Measurements from ENCODE around the gene MICAL3. TPM values are rescaled to one million over a fixed set of nuclear protein-coding genes. Genes with fewer than 3 reads are reported as not detected.
A peak's percentile ranks its signal among the peaks of the same experiment; 100 is the strongest.

The MICAL3 gene
- polyA plus RNA-seq, 3 donors, result 24.8 to 29.0 (median 27.6) TPM

DNA sequence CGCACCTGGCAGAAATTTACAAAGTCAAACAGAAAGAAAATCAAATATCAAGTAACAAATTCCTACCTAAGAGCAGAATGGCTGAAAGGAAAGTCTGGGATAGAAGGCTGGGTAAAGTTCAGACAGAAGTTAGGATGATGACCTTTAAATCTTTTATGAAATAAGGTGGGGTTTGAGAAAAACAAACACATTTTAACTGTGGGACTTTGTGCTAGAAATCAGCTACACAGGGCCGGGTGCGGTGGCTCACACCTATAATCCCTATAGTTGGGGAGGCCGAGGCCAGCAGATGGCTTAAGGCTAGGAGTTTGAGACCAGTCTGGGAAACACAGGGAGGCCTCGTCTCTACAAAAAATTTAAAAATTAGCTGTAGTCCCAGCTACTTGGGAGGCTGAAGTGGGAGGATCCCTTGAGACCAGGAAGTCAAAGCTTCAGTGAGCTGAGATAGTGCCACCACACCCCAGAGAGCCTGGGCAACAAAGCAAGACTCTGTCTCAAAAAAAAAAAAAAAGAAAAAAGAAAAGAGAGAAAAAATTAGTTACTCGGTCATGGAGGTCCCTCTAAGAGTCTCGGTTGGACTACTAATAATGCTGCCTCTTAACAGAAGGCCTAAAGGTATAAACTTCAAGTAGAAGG lies 130.3 kb downstream of the MICAL3 start:
- no peak for DNase-seq (ENCODE audit: low read depth in 3 of 3, low spot score in 2 of 3)

DNA sequence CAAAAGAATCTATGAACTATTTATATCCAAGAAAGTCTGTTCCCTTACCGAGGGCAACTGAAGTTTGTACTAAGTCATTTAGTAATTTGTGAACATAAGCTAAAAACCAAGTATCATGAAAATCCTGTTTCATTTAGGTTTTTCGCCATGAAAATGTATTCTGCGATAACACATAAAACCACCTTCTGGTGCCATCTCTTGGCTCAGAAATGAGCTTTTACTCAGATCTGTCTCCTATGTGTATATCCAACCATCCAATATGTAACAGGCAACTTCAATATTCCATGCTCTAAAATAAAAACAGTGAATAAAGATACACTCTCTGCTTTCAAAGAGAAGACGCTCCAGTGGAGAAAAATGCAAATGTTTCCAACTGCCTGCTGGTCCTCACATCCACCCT lies 132.0 kb downstream of the MICAL3 start:
- DNase-seq (ENCODE audit: low read depth in 3 of 3, low spot score in 2 of 3), result no peak

DNA sequence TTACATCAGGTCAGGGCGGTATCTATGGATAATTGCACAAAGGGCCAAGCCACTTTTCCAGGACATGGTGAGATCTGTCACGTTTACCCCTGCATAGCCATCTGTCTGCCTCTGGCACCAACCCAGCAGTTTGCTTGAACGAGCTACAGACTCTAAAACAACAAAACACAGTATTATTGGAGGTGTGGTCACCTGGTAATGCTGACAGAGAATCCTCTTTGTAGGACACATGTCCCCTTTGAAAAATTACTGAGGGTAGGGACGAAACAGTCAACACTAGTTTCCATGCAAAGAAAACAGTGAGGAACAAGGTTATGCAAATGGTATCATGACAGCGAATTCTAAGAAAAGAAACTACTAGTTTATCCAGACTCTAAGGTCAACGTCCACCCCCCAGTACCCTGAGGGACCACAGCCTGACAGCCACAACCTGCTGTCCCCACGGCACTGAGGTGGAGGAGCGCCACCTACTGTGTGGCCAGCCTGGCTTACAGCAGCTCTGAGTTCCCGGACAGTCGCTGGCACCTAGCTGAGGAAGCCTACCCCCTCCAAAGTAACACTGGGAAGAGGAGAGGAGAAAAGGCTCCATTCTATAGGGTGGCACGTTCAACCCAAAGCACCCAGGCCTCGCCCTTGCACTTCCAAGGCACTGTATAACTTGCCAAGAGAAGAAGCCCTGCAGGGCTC lies 132.7 kb downstream of the MICAL3 start:
- DNase-seq (ENCODE audit: low read depth in 3 of 3, low spot score in 2 of 3), result no peak

GRCh38 chr22:17890892-17891291 lies 133.5 kb downstream of the MICAL3 start:
- no peak for DNase-seq (ENCODE audit: low read depth in 3 of 3, low spot score in 2 of 3)

DNA sequence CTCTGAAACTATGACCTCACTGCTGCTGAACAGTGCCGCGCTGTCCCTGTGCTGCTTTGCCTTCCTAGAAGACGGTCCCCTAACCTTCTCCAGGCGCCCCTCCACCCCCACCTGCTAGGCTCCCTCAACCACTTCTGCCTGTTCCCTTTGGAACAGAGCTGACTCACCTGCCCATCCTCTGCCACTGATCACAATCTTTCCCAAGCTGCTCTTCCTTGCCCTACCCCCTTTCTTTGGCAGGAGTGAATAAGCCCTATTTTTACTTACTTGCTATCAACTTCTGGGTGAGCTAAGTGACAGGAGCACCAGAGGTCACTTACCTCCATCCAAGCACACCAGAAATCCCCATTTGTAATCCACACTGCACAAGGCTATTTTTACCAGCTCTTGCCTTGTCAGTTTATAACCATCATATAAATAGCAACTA lies 134.1 kb downstream of the MICAL3 start:
- DNase-seq (ENCODE audit: low read depth in 3 of 3, low spot score in 2 of 3), result no peak

- no peak for DNase-seq (ENCODE audit: low read depth in 3 of 3, low spot score in 2 of 3)
These were observed 135.5 kb downstream of the MICAL3 start for GRCh38 chr22:17888855-17889254.

- no peak for DNase-seq (ENCODE audit: low read depth in 3 of 3, low spot score in 2 of 3)
These were observed 135.9 kb downstream of the MICAL3 start for GRCh38 chr22:17888439-17888838.

- DNase-seq (ENCODE audit: low read depth in 3 of 3, low spot score in 2 of 3), result no peak
These were observed 139.5 kb downstream of the MICAL3 start for GRCh38 chr22:17884893-17885292.

DNA sequence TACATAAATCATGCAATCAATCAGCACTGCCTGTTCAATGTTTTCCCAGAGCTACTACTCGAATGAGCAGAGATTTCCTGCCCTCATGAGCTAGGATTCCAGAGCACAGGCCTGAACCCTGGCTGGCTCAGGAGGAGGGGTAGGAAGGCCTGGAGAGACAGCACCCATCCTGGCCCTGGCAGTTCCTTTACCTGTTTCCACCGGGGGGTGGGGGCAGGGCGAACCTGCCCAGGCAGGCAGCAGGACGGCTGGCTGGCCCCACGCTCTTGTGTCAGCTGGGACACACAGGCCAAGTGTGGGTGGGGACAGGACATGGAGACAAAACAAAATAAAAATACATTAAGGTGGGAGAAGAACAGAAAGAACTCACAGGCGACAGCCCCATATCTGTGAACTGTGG lies 140.3 kb downstream of the MICAL3 start:
- no peak for DNase-seq (ENCODE audit: low read depth in 3 of 3, low spot score in 2 of 3)

DNA sequence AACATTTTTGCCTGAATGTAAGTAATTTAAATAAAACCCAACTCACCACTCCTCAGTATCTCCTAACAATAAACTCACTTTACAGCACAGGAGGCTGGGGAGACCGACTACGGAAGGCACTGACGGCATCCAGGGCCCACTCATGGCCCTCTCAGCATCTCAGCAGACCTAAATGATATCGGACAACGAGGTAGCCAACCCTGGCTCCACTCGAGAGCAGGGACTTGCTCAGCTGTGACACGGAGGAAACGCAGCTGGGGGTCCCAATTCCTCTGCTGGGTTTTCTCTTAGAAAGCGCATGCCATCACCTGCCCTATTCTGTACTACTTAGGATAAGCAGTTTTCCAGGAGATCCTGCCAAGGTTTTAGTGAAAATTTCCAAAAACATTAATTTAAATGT lies 141.0 kb downstream of the MICAL3 start:
- no peak for DNase-seq (ENCODE audit: low read depth in 3 of 3, low spot score in 2 of 3)

- no peak for DNase-seq (ENCODE audit: low read depth in 3 of 3, low spot score in 2 of 3)
These were observed 141.6 kb downstream of the MICAL3 start for GRCh38 chr22:17882727-17883126.

GRCh38 chr22:17882162-17882561 lies 142.2 kb downstream of the MICAL3 start:
- no peak for DNase-seq (ENCODE audit: low read depth in 3 of 3, low spot score in 2 of 3)

DNA sequence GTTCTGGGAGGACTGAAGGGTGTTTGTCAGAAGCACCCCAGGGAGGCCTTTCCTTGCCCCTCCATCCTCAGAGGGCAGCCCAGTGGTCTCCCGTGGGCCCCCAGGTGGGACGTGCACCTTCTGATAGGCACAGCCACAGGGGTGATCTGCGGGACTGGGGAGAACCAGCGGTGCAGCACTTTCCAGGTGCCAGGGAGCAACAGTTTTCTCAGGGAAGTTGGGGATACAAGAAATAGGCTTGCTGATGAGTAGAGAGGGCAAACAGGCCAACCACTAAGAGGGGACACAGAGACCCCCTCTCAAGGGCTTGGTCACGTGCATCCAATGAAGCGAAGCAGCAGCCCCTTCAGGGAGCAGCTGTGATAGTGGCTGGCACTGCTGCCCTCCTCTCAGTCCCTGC lies 143.0 kb downstream of the MICAL3 start:
- no peak for DNase-seq (ENCODE audit: low read depth in 3 of 3, low spot score in 2 of 3)

- DNase-seq (ENCODE audit: low read depth in 3 of 3, low spot score in 2 of 3), result no peak
These were observed 143.9 kb downstream of the MICAL3 start for GRCh38 chr22:17880468-17880867.

GRCh38 chr22:17880020-17880419 lies 144.3 kb downstream of the MICAL3 start:
- no peak for DNase-seq (ENCODE audit: low read depth in 3 of 3, low spot score in 2 of 3)

DNA sequence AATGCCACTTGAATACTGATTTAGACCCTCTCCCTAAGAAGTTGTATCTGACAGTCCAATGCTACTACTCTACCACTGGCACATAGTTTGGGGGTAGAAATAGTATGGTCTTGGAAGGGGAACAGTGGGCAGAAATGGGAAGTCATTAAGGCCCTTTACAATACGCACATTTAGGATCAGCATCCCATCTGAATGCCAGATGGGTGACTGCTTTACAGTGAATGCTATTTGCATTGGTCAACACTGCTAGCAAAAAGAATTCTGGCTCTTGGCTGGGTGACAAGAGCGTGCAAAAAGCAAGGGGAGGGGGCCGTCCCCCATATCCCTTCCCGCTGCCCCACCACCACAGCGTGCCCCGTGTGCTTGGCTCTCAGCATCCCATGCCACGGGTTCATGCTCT lies 145.4 kb downstream of the MICAL3 start:
- no peak for DNase-seq (ENCODE audit: low read depth in 3 of 3, low spot score in 2 of 3)

GRCh38 chr22:17878186-17878694 lies 146.1 kb downstream of the MICAL3 start:
- no peak for DNase-seq (ENCODE audit: low read depth in 3 of 3, low spot score in 2 of 3)

GRCh38 chr22:17876878-17877855 lies 147.2 kb downstream of the MICAL3 start:
- peak in 1 of 3 donors; percentile 27 for DNase-seq (ENCODE audit: low read depth in 3 of 3, low spot score in 2 of 3)

DNA sequence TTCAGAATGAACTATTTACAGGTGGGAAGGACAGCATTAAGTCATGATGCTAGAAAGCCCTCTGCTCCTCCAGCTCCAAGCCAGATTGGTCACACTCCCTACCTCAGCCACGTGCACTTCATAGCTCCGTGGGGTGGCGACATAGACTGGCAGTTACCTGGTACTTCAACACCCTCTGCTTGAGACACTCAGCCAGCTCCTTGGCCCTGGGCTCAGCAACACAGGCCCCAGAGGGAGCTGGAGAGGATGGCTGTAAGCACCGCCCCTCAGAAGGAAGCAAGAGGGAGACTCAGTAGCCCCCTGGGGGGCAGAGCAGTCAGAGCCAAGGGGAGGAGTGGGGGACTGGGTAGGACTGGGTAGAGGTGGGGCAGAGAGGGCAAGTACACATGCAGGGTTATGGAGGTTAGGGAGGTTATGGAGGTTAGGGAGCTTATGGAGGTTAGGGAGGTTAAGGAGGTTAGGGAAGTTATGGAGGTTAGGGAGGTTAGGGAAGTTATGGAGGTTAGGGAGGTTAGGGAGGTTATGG lies 148.0 kb downstream of the MICAL3 start:
- DNase-seq (ENCODE audit: low read depth in 3 of 3, low spot score in 2 of 3), result peak in 1 of 3 donors; percentile 68

- no peak for DNase-seq (ENCODE audit: low read depth in 3 of 3, low spot score in 2 of 3)
These were observed 148.7 kb downstream of the MICAL3 start for GRCh38 chr22:17875631-17876030.

- DNase-seq (ENCODE audit: low read depth in 3 of 3, low spot score in 2 of 3), result no peak
These were observed 149.2 kb downstream of the MICAL3 start for GRCh38 chr22:17875156-17875555.

Data from right renal cortex interstitium (tissue), 3 donors.